Activated naive CD4-positive, alpha-beta T cell treated with anti-CD3 and anti-CD28 coated beads for 36 hours (primary cell): ENCODE measurements around the gene RFESD. TPM values are rescaled to one million over a fixed set of nuclear protein-coding genes. Genes with fewer than 3 reads are reported as not detected.

Source experiments
- CTCF ChIA-PET: fragments of 350-600 bp; sonication (Branson Sonifier 250); formaldehyde crosslinking; loops from one replicate; lab custom pipeline; 2021; ENCODE audit warnings: antibody characterized with exemption; lab: Charles Lee
- DNase-seq: peaks from one replicate; pipeline ENCODE4 v3.0.0-alpha.2; 2020
- H3K27ac Mint-ChIP-seq: one replicate; pipeline ENCODE4 v1.8.0; 2021; ENCODE audit warnings: mild to moderate bottlenecking, mixed read lengths
- H3K27me3 Mint-ChIP-seq: one replicate; pipeline ENCODE4 v1.8.0; 2021; ENCODE audit warnings: low read depth, mixed read lengths
- H3K36me3 Mint-ChIP-seq: one replicate; pipeline ENCODE4 v1.8.0; 2021; ENCODE audit warnings: low read depth, mixed read lengths
- H3K4me1 Mint-ChIP-seq: one replicate; pipeline ENCODE4 v1.8.0; 2021; ENCODE audit warnings: low read depth, mixed read lengths
- H3K4me3 Mint-ChIP-seq: one replicate; pipeline ENCODE4 v1.8.0; 2021; ENCODE audit warnings: mild to moderate bottlenecking, moderate library complexity, mixed read lengths
- H3K9me3 Mint-ChIP-seq: one replicate; pipeline ENCODE4 v1.8.0; 2021; ENCODE audit warnings: mixed read lengths
- intact Hi-C: fragments of 100-400 bp; cut with micrococcal nuclease; formaldehyde crosslinking; loops from one replicate; pipeline ENCODE4 v1.15.1; 2023
- total RNA-seq, 2 experiments: library from RNA; stranded (reverse); gene quantifications; one replicate each; pipeline ENCODE4 v1.2.3, GENCODE V29; 2021

Gene RFESD
- total RNA-seq, 2 experiments from 2014 or later, result 9.1 to 9.7 TPM

DNA sequence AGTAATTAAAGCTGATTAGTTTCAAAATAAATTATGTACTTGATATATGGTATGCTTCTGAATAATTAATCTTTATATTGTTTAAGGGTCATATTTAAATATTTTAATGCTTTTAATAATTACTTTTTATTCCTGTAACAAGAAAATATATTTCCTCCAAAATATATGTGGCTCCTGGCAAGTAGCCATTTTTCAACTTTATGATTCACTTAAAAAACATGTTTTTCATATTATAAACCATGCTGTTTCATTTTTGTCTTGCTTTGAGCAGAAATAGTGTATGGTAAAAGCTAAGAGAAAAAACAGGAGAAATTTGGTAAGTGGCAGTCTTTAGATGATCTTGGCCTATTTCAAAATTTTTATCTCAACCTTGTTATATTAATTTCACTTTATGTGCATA lies 21.6 kb downstream of the RFESD start:
- H3K9me3 Mint-ChIP-seq, result no peaks in the 10 kb centered on the region
- CTCF ChIA-PET, result interaction anchor here (3.3 kb wide), 1 partner anchor 113 kb away, joined by 23 read pairs; no protein-coding TSS in a partner anchor
- intact Hi-C loops, result no loop called here

DNA sequence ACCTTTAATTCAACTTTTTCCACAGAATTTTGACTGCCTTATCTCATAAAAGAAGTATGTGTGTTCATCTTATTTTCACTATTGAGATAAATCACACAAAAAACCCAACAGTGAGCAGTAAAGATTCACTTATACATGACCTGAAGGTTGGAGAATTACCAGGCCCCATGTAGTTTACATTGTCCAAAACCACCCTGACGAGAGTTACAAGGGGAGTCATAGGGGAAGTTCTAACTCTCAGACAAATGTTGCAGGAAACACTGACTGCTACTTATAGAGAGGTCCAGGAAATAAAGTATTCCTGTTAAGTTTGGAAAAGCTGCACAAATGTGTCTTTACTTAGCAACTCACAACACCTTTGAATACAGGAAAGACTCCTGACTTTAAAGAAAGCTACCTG lies 22.2 kb downstream of the RFESD start:
- Mint-ChIP-seq H3K4me1 (no peaks in the 10 kb centered on the region), H3K36me3 (no peaks in the 10 kb centered on the region), H3K9me3 (no peaks in the 10 kb centered on the region), H3K27me3 (no peaks in the 10 kb centered on the region), H3K27ac (no peak overlapping the region), H3K4me3 (no peak overlapping the region)
- DNase-seq, result no peak
- intact Hi-C loops, result no loop called here
- CTCF ChIA-PET, result interaction anchor here (1.5 to 3.3 kb wide), 2 partner anchors 103 to 113 kb away, joined by 3 to 23 read pairs; no protein-coding TSS in a partner anchor

More for the DNA sequence above, 21.6 kb downstream of the RFESD start:
- Mint-ChIP-seq H3K36me3 (no peaks in the 10 kb centered on the region), H3K4me3 (no peak overlapping the region), H3K27me3 (no peaks in the 10 kb centered on the region), H3K27ac (no peak overlapping the region), H3K4me1 (no peaks in the 10 kb centered on the region)
- no peak for DNase-seq

- no peak for DNase-seq
- intact Hi-C loops, result no loop called here
- Mint-ChIP-seq H3K27me3 (no peaks in the 10 kb centered on the region), H3K9me3 (no peaks in the 10 kb centered on the region), H3K36me3 (no peaks in the 10 kb centered on the region), H3K4me3 (no peak overlapping the region), H3K27ac (no peak overlapping the region), H3K4me1 (no peaks in the 10 kb centered on the region)
- CTCF ChIA-PET, result interaction anchor here (0.5 to 1.5 kb wide), 4 partner anchors 102 to 700 kb away, joined by 3 to 7 read pairs (median 3); no protein-coding TSS in a partner anchor
Observed at GRCh38 chr5:95669540-95669939, 23.0 kb downstream of the RFESD start.

DNA sequence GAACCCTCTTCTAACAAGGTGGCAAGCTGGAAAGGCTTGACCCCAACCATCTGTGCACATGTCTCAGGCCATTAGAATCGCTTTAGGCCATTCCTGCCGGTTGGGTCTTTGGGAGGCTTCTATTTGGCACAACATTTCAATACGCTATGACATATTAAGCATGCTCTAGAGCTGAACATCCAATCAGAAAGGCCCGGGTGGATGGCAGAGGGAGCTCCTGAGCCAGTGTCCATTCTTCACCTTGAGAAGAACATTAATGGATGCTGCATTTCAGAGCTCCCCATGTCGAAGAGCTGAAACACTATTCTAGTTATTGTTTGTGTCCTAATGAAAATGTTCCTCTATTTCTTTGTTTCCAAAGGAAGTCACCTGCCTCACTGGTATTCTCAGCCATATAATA lies 23.4 kb downstream of the RFESD start:
- no peaks in the 10 kb centered on the region for H3K36me3 Mint-ChIP-seq
- no peaks in the 10 kb centered on the region for H3K9me3 Mint-ChIP-seq
- no peak overlapping the region for H3K4me3 Mint-ChIP-seq
- CTCF ChIA-PET, result interaction anchor here (0.5 to 1.5 kb wide), 5 partner anchors 12 to 701 kb away, joined by 3 to 7 read pairs (median 3); no protein-coding TSS in a partner anchor
- no peaks in the 10 kb centered on the region for H3K4me1 Mint-ChIP-seq
- H3K27me3 Mint-ChIP-seq, result no peaks in the 10 kb centered on the region
- intact Hi-C loops, result no loop called here
- DNase-seq, result no peak
- H3K27ac Mint-ChIP-seq, result no peak overlapping the region

- H3K36me3 Mint-ChIP-seq, result no peaks in the 10 kb centered on the region
- CTCF ChIA-PET, result interaction anchor here (0.9 to 1.5 kb wide), 2 partner anchors 11 to 111 kb away, joined by 3 to 7 read pairs; no protein-coding TSS in a partner anchor
- H3K27ac Mint-ChIP-seq, result no peak overlapping the region
- no peaks in the 10 kb centered on the region for H3K4me1 Mint-ChIP-seq
- DNase-seq, result no peak
- no peak overlapping the region for H3K4me3 Mint-ChIP-seq
- intact Hi-C loops, result no loop called here
- no peaks in the 10 kb centered on the region for H3K27me3 Mint-ChIP-seq
- H3K9me3 Mint-ChIP-seq, result no peaks in the 10 kb centered on the region
Observed at GRCh38 chr5:95670568-95670967, 24.0 kb downstream of the RFESD start.

DNA sequence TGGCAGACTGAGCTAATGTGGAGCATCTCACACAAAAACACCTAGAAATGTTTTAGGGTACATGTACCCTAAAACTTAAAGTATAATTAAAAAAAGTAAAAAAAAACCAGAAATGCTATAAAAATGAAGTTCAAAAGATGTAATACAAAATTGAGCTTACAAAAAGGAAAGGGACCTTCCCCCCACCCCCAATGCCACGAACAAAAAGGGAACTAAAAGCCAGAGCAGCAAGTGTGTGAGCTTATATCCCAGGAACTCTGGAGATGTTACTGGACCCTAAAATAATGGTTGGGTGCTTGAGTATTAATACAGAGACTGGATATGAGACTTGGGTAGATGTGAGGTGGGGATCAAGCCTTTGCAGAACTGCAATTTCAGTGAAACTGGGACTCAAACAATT lies 25.2 kb downstream of the RFESD start:
- H3K27ac Mint-ChIP-seq, result no peak overlapping the region
- H3K9me3 Mint-ChIP-seq, result no peaks in the 10 kb centered on the region
- H3K27me3 Mint-ChIP-seq, result peaks cover under 1% of the 10 kb centered on the region
- CTCF ChIA-PET, result interaction anchor here (0.7 to 1.5 kb wide), 4 partner anchors 77 to 189 kb away, joined by 3 to 6 read pairs (median 4); no protein-coding TSS in a partner anchor
- H3K4me3 Mint-ChIP-seq, result no peak overlapping the region
- intact Hi-C loops, result no loop called here
- no peak for DNase-seq
- no peaks in the 10 kb centered on the region for H3K36me3 Mint-ChIP-seq
- no peaks in the 10 kb centered on the region for H3K4me1 Mint-ChIP-seq

- H3K9me3 Mint-ChIP-seq, result no peaks in the 10 kb centered on the region
Observed at GRCh38 chr5:95672641-95673040, 26.1 kb downstream of the RFESD start.

DNA sequence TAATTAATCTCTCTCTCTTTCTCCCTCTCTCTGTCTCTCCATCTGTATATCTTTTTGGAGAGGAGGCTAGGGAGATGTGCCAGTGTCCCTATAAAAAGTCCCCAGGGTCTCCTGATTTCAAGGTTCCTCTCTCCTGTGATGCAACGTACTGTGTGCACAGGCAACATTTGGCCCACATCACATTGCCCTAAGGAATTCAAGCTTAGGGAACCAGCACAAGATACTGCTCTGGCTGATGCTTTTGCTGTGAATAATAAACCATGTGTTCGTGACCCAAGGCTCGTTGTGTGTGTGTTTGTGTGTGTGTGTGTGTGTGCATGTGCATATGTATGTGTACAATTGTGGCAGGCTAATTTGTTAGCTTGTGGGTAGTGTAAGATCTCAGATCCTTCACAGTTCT lies 26.5 kb downstream of the RFESD start:
- intact Hi-C loops, result no loop called here
- no peak overlapping the region for H3K4me3 Mint-ChIP-seq
- DNase-seq, result no peak
- no peaks in the 10 kb centered on the region for H3K9me3 Mint-ChIP-seq
- H3K36me3 Mint-ChIP-seq, result no peaks in the 10 kb centered on the region
- no peaks in the 10 kb centered on the region for H3K4me1 Mint-ChIP-seq
- CTCF ChIA-PET, result interaction anchor here (0.6 to 2.0 kb wide), 2 partner anchors 9 to 81 kb away, joined by 3 to 9 read pairs; no protein-coding TSS in a partner anchor
- no peak overlapping the region for H3K27ac Mint-ChIP-seq
- H3K27me3 Mint-ChIP-seq, result peaks cover 3% of the 10 kb centered on the region

More at GRCh38 chr5:95672641-95673040, 26.1 kb downstream of the RFESD start:
- no peak for DNase-seq
- CTCF ChIA-PET, result interaction anchor here (1.0 to 1.5 kb wide), 2 partner anchors 109 to 174 kb away, joined by 3 to 6 read pairs; no protein-coding TSS in a partner anchor
- Mint-ChIP-seq H3K4me3 (no peak overlapping the region), H3K27me3 (peaks cover 3% of the 10 kb centered on the region), H3K36me3 (no peaks in the 10 kb centered on the region), H3K27ac (no peak overlapping the region), H3K4me1 (no peaks in the 10 kb centered on the region)
- intact Hi-C loops, result no loop called here

- Mint-ChIP-seq H3K27me3 (peaks cover 2% of the 10 kb centered on the region), H3K4me3 (no peak within 1 kb of the TSS)
- intact Hi-C loops, result no loop called here
Observed at GRCh38 chr5:95682891-95683290, 36.3 kb downstream of the RFESD start, which contains the start of gene SPATA9. SPATA9 (minus strand) TSS chr5:95682991; CDS start chr5:95682854, 137 bp downstream.

GRCh38 chr5:95684361-95684760 lies 37.8 kb downstream of the RFESD start:
- H3K9me3 Mint-ChIP-seq, result no peaks in the 10 kb centered on the region
- no peak overlapping the region for H3K4me3 Mint-ChIP-seq
- no peaks in the 10 kb centered on the region for H3K36me3 Mint-ChIP-seq
- intact Hi-C loops, result no loop called here
- CTCF ChIA-PET, result no interaction called here
- H3K27ac Mint-ChIP-seq, result no peak overlapping the region
- no peak for DNase-seq
- no peaks in the 10 kb centered on the region for H3K4me1 Mint-ChIP-seq
- peaks cover 2% of the 10 kb centered on the region for H3K27me3 Mint-ChIP-seq

More at GRCh38 chr5:95682891-95683290, 36.3 kb downstream of the RFESD start, which contains the start of gene SPATA9:
- Mint-ChIP-seq H3K27ac (no peak within 1 kb of the TSS), H3K9me3 (no peaks in the 10 kb centered on the region), H3K4me1 (no peaks in the 10 kb centered on the region), H3K36me3 (no peaks in the 10 kb centered on the region)
- CTCF ChIA-PET, result no interaction called here
- no peak for DNase-seq

GRCh38 chr5:95686651-95687050 lies 40.1 kb downstream of the RFESD start:
- DNase-seq, result no peak
- intact Hi-C loops, result no loop called here
- CTCF ChIA-PET, result no interaction called here
- Mint-ChIP-seq H3K27me3 (no peaks in the 10 kb centered on the region), H3K36me3 (no peaks in the 10 kb centered on the region), H3K4me1 (no peaks in the 10 kb centered on the region), H3K4me3 (no peak overlapping the region), H3K27ac (no peak overlapping the region), H3K9me3 (peaks cover 5% of the 10 kb centered on the region)

GRCh38 chr5:95689680-95690079 lies 43.1 kb downstream of the RFESD start:
- Mint-ChIP-seq H3K27ac (no peak overlapping the region), H3K36me3 (no peaks in the 10 kb centered on the region), H3K9me3 (peaks cover 5% of the 10 kb centered on the region), H3K4me3 (no peak overlapping the region), H3K4me1 (no peaks in the 10 kb centered on the region), H3K27me3 (no peaks in the 10 kb centered on the region)
- intact Hi-C loops, result no loop called here
- CTCF ChIA-PET, result no interaction called here
- no peak for DNase-seq

- Mint-ChIP-seq H3K4me3 (no peak overlapping the region), H3K27me3 (no peaks in the 10 kb centered on the region), H3K9me3 (peaks cover 5% of the 10 kb centered on the region), H3K4me1 (no peaks in the 10 kb centered on the region), H3K27ac (no peak overlapping the region), H3K36me3 (no peaks in the 10 kb centered on the region)
- CTCF ChIA-PET, result no interaction called here
- intact Hi-C loops, result no loop called here
- DNase-seq, result no peak
Observed at GRCh38 chr5:95690333-95690732, 43.8 kb downstream of the RFESD start.
